Keratinocyte (primary cell): ENCODE measurements around the gene CALML6. TPM values are rescaled to one million over a fixed set of nuclear protein-coding genes. Genes with fewer than 3 reads are reported as not detected.

ENCODE experiments used
- DNase-seq: peaks from one replicate; pipeline ENCODE4 v3.0.0-alpha.2; 2011; ENCODE audit warnings: low read depth, missing footprints, low spot score
- FAIRE-seq: peaks from 2 replicates; lab custom pipeline; 2011; peaks lifted over from hg19 to GRCh38; lab: Jason Lieb, UNC
- H2AFZ ChIP-seq: 2 replicates; pipeline ENCODE4 v1.6.0; 2012; ENCODE audit warnings: low read length, control low read depth, inconsistent platforms; ENCODE audit not compliant: control insufficient read depth
- H3K27ac ChIP-seq: 2 replicates; pipeline ENCODE4 v1.5.1; 2011; ENCODE audit warnings: low read length; ENCODE audit not compliant: control insufficient read depth, insufficient read depth
- H3K27me3 ChIP-seq: 3 replicates; pipeline ENCODE4 v1.6.0; 2011; ENCODE audit warnings: low read length; ENCODE audit not compliant: control insufficient read depth, insufficient read depth; ENCODE audit errors: extremely low read depth
- H3K36me3 ChIP-seq, 2 experiments: 2 replicates in 1 of 2; 3 replicates in 1 of 2; pipeline ENCODE4 v1.5.1; 2011; ENCODE audit warnings: low read length in 2 of 2, mild to moderate bottlenecking in 1 of 2; ENCODE audit not compliant: control insufficient read depth in 2 of 2, insufficient read depth in 2 of 2; ENCODE audit errors: extremely low read depth in 1 of 2
- H3K4me1 ChIP-seq: 3 replicates; pipeline ENCODE4 v1.5.1; 2011; ENCODE audit warnings: low read length; ENCODE audit not compliant: control insufficient read depth, insufficient read depth; ENCODE audit errors: extremely low read depth
- H3K4me2 ChIP-seq: 3 replicates; pipeline ENCODE4 v1.6.0; 2011; ENCODE audit warnings: low read depth, low read length; ENCODE audit not compliant: control insufficient read depth, insufficient read depth; ENCODE audit errors: extremely low read depth
- H3K4me3 ChIP-seq, 3 experiments: fragments of 200-600 bp in 1 of 3; sonication (generic) in 1 of 3; 2 replicates in 2 of 3; 3 replicates in 1 of 3; pipeline ENCODE4 v1.5.1; 2011 to 2016; ENCODE audit warnings: low read length in 3 of 3, mild to moderate bottlenecking in 3 of 3, control low read depth in 2 of 3, inconsistent platforms in 1 of 3, low read depth in 1 of 3, mixed read lengths in 1 of 3, mixed run types in 1 of 3, moderate library complexity in 1 of 3; ENCODE audit not compliant: control insufficient read depth in 2 of 3, insufficient read depth in 2 of 3; ENCODE audit errors: extremely low read depth in 1 of 3
- H3K79me2 ChIP-seq: 2 replicates; pipeline ENCODE4 v1.6.0; 2012; ENCODE audit warnings: low read length; ENCODE audit not compliant: control insufficient read depth, insufficient read depth
- H3K9ac ChIP-seq: 3 replicates; pipeline ENCODE4 v1.6.0; 2011; ENCODE audit warnings: low read length; ENCODE audit not compliant: control insufficient read depth, insufficient read depth; ENCODE audit errors: extremely low read depth
- H3K9me1 ChIP-seq: 3 replicates; pipeline ENCODE4 v1.6.0; 2011; ENCODE audit warnings: low read length; ENCODE audit not compliant: control insufficient read depth, insufficient read depth; ENCODE audit errors: extremely low read depth
- H3K9me3 ChIP-seq: 2 replicates; pipeline ENCODE4 v1.5.1; 2012; ENCODE audit warnings: low read depth, low read length; ENCODE audit not compliant: control insufficient read depth
- H4K20me1 ChIP-seq: 3 replicates; pipeline ENCODE4 v1.6.0; 2011; ENCODE audit warnings: low read length; ENCODE audit not compliant: control insufficient read depth, insufficient read depth; ENCODE audit errors: extremely low read depth
- EZH2 ChIP-seq: IDR thresholded peaks from one replicate; pipeline ENCODE4 v1.6.1; 2012; ENCODE audit warnings: inconsistent platforms, mild to moderate bottlenecking, low read length, moderate library complexity
- dilution Hi-C: fragments of 300-500 bp; cut with MboI; formaldehyde crosslinking; loops from one replicate; pipeline ENCODE4 v1.7.0; 2020; ENCODE audit warnings: low sequenced_read_pairs; ENCODE audit not compliant: extremely low pct_ligation_motif_present
- polyA plus RNA-seq, 5 experiments: library from polyadenylated mRNA; depleted of rRNA in 3 of 5; stranded (reverse) in 3 of 5; stranded (forward) in 1 of 5; unstranded in 1 of 5; fragments of >200 nt; gene quantifications; 1 replicate in 1 of 5; 2 replicates in 3 of 5; 3 replicates in 1 of 5; pipeline versions ENCODE4 v1.2.1 to v1.2.3, GENCODE V29; 2011 to 2012; ENCODE audit warnings: missing spikeins in 2 of 5, low read depth in 1 of 5, low replicate concordance in 1 of 5
- TF ChIP-seq, protein P1 (sequence below), 3 experiments: IDR thresholded peaks in 1 of 3; conservative IDR thresholded peaks in 1 of 3; optimal IDR thresholded peaks in 1 of 3; 2 replicates in 2 of 3; 3 replicates in 1 of 3; pipeline versions ENCODE3 to v1.5.1; 2011; ENCODE audit warnings: low read length in 3 of 3, mild to moderate bottlenecking in 3 of 3, moderate library complexity in 2 of 3, control low read depth in 1 of 3, inconsistent platforms in 1 of 3; ENCODE audit not compliant: insufficient read depth in 2 of 3; ENCODE audit errors: extremely low read depth in 1 of 3

CALML6 gene
- polyA plus RNA-seq, 1 donor (not counting 4 experiments of a cell fraction or from before 2014, with no cell fraction given) = 0.08 TPM

DNA sequence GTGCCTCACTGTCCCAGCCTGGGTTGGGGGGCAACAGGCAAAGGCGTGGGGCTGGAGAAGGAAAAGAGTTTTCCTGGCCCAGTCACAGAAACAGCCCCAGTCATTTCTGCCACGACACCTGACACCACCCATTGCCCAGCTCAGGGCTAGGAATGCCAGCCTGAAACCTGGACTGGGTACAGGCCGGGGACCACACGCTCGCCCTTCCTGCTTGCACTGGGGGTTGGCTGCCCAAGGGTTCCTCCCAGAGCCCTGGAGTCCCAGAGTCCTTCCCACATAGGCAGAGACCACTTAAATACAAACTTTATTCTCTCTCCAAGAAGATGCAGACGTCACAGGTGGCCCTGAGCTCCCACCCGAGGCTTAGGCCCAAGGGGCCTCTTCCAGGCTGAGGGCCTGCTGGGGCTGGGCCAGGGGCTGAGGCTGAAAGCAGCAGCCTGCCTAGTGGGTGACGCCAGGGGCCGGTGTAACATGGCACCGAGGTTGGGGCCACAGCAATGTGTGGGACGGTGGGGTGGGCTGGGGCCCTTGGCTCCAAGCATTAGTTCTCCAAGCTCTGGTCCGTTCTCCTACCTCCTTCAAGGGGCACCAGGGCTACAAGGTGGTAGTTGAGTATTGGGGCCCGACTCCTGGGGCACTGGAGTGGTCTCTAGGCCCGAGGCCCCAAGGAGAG is 2.4 kb downstream of the CALML6 start:
- H4K20me1 ChIP-seq = no peaks in the 10 kb centered on the region
- no peak overlapping the region for H3K4me2 ChIP-seq
- no peak for FAIRE-seq
- peaks cover 6% of the 10 kb centered on the region for H3K27me3 ChIP-seq
- H3K27ac ChIP-seq = no peak overlapping the region
- no peaks in the 10 kb centered on the region for H3K9me3 ChIP-seq
- H3K9me1 ChIP-seq = no peaks in the 10 kb centered on the region
- no peaks in the 10 kb centered on the region for H3K79me2 ChIP-seq
- dilution Hi-C loops = no loop called here
- no peaks in the 10 kb centered on the region for H3K4me1 ChIP-seq
- no peak overlapping the region for H3K9ac ChIP-seq
- TF ChIP-seq, protein P1, sequence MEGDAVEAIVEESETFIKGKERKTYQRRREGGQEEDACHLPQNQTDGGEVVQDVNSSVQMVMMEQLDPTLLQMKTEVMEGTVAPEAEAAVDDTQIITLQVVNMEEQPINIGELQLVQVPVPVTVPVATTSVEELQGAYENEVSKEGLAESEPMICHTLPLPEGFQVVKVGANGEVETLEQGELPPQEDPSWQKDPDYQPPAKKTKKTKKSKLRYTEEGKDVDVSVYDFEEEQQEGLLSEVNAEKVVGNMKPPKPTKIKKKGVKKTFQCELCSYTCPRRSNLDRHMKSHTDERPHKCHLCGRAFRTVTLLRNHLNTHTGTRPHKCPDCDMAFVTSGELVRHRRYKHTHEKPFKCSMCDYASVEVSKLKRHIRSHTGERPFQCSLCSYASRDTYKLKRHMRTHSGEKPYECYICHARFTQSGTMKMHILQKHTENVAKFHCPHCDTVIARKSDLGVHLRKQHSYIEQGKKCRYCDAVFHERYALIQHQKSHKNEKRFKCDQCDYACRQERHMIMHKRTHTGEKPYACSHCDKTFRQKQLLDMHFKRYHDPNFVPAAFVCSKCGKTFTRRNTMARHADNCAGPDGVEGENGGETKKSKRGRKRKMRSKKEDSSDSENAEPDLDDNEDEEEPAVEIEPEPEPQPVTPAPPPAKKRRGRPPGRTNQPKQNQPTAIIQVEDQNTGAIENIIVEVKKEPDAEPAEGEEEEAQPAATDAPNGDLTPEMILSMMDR (optimal IDR thresholded peaks at IDR 0.05 in 1 of 3, IDR thresholded peaks at IDR 0.05 in 1 of 3, conservative IDR thresholded peaks at IDR 0.05 in 1 of 3; ENCODE audit: extremely low read depth in 1 of 3, insufficient read depth in 2 of 3, low read length in 3 of 3) = no peak
- TF ChIP-seq EZH2 = no peak
- H3K4me3 ChIP-seq = no peak overlapping the region
- H2AFZ ChIP-seq = no peak overlapping the region
- DNase-seq = no peak
- H3K36me3 ChIP-seq = no peaks in the 10 kb centered on the region

DNA sequence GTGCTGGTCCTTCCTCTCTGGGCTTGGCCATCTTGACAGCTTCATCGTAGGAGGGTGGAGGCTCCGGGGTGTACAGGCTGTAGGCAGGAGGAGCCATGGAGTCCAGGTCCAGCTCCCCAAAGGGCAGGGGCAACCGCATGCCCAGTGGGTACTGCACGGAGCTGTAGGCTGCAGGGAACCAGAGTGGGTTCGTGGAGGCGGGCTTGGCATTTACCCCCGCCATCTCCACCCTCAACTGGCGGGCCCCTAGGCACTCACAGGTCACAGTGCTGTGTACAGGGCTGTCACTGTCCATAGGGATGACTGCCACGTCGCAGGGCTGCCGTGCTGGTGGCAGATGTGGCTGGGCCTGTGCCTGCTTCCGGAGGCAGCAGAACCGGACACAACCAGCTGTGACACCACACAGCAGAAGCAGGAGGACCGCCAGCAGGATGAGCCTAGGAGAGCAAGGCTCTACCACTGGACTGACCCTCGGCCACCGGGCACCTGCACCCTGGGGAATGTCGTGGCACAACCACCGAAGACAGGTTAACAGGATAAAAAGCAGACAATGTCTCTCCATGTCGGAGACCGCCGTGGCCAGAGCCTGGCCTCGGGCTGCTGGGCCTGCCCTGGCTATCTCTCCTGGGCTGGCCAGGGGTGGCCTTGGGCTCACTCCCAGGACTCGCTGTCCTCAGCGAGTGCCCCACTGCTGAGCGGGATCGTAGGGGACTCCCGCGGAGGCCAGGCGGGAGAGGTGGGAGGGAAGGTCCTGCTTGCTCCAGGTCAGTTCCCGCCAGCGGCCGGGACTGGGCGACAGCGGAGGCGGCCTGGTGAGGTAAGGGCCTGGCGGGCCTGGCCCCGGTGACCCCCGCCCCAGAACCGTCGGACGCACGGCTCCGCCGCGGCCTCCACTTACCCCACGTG is 3.2 kb downstream of the CALML6 start:
- no peaks in the 10 kb centered on the region for H3K9me3 ChIP-seq
- no peaks in the 10 kb centered on the region for H3K4me1 ChIP-seq
- DNase-seq = no peak
- no peaks in the 10 kb centered on the region for H3K36me3 ChIP-seq
- FAIRE-seq = no peak
- no peaks in the 10 kb centered on the region for H3K79me2 ChIP-seq
- dilution Hi-C loops = no loop called here
- no peak overlapping the region for H3K27ac ChIP-seq
- peaks cover 6% of the 10 kb centered on the region for H3K27me3 ChIP-seq
- TF ChIP-seq, protein P1 (optimal IDR thresholded peaks at IDR 0.05 in 1 of 3, IDR thresholded peaks at IDR 0.05 in 1 of 3, conservative IDR thresholded peaks at IDR 0.05 in 1 of 3; ENCODE audit: extremely low read depth in 1 of 3, insufficient read depth in 2 of 3, low read length in 3 of 3) = no peak
- TF ChIP-seq EZH2 = no peak
- no peaks in the 10 kb centered on the region for H4K20me1 ChIP-seq
- no peak overlapping the region for H2AFZ ChIP-seq
- no peak overlapping the region for H3K9ac ChIP-seq
- peak overlapping the region; percentile 62 for H3K4me2 ChIP-seq
- no peaks in the 10 kb centered on the region for H3K9me1 ChIP-seq
- H3K4me3 ChIP-seq = peak overlapping the region in 2 of 3 experiments; percentile 46 to 56
